GM12872 (cell line): ENCODE measurements around the gene NR4A1.

Experiments used
- CTCF ChIP-seq: IDR thresholded peaks from 3 replicates; pipeline ENCODE4 v1.5.1; 2011; ENCODE audit warnings: low read depth, mild to moderate bottlenecking, low read length, moderate library complexity; ENCODE audit not compliant: insufficient read depth

The NR4A1 gene

DNA sequence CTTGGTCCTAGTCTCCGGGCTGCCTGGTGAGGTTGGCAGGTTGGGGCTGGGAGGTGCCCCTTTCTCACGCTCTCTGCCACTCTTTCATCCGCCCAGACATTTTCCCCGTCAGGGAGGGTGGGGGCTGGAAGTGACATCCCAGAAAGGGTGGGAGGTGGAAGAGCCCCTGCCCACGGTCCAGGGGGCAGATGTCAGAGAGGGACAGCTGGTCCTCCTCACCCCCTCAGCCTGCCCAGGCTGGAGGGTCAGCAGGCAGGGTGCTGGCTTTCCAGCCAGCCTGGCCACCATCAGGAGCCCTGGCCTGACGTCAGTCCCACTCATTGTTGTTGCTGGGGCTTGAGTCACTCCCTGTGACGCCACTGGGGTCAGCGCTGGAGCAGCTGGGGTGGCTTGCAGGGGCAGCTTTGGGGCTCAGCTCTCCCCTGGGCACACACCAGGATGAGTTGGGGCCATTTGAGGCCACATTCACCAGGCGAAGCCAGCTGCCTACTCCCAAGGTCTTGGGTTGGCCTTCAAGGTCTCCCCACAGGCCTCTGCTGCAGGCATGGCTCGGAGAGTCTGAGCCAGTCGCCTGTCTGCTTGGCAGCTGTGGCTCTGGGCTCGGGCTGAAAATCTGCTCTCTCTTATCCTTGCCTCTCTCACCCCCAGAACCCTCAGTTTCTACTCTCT, 12.9 kb downstream of the NR4A1 start:
- TF ChIP-seq CTCF, result no peak

DNA sequence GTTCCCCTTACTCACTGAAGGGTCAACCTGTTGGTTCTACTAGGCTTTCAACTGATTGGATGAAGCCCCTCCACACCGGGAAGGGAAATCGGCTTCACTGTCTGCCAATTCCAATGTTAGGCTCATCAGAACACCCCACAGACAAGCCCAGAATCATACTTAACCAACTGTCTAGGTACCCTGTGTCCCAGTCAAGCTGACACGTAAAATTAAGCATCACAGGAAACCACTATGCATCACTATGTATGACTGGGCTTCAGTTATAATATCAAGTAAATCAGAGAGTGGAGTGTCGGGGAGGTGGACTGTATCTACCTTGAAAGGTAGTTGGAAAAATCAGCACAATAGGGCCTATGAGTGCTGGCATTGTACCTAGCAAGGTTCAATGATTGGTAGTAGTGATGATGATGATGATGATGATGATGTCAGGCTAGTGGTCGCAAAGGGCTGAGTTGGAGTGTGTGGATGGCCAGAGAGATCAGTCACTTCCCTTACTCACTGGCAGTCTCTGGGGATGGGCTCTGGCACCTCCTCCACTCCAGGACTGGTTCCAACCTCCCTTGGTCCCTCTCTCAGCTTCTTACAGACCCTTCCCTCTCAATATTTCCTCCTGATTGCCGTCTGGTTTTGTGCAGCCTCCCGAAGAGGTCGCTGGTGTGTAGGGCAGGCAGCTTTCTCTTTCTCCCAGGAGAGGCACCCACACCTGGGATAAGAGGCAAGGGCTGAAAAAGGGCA, 15.3 kb downstream of the NR4A1 start:
- no peak for TF ChIP-seq CTCF

- no peak for TF ChIP-seq CTCF
These were observed 15.8 kb downstream of the NR4A1 start for GRCh38 chr12:52067081-52067374.

DNA sequence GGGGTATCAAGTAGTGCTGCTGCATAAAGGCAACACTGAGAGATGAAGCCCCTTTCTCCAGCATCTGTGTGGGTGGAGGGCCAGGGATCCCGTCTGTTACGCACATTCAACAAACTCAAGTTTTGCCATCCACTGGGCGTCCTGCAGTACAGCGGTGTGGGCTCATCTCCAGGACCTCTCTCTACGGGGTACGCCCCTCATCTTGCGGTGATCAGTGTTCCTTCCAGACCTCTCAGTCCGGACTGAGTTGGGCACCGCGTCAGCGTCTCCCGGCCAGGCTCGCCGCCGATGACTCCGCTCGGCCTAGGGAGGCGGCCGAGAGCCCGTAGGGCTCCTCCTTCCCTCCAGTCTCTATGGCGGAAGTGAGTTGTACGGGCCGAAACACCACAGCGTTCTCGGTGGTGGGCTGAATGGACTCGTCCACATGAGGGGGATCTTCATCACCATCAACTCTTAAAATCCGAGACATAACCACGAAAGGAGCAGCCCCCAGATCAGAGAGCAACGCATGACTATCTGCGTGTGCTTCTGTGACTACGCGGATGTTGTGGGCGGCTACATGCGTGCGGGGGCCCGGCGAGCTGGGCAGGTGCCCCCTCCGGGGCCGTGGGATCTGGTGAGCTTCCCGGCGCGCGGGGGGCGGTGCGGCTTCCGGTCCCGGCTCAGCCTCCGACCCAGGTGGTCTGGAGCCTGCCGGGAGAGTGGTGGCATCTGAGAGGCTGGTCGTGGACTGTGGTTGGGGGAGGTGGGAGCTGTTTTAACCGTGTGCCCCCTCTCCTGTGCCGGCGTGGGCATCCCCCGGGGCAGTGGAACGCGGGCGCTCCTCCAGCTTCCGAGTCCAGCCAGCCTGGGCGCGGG, 18.3 kb downstream of the NR4A1 start, which contains the start of gene ATG101:
ATG101 (plus strand) TSS at position 652 of the 858 bp plus-strand sequence. CDS start 3,673 bp downstream, outside the sequence.
- peak; percentile 97 for TF ChIP-seq CTCF

- no peak for TF ChIP-seq CTCF
These were observed 19.1 kb downstream of the NR4A1 start for GRCh38 chr12:52070185-52070925.

- TF ChIP-seq CTCF, result no peak
These were observed 22.5 kb downstream of the NR4A1 start for GRCh38 chr12:52073531-52074381.
